Activated gamma-delta T cell treated with anti-CD3 and anti-CD28 coated beads, Interleukin-2, amount 50 U/mL, for 16 hours (primary cell): ENCODE measurements around the gene PARD3.

Source experiments
- DNase-seq: peaks from one replicate; pipeline ENCODE4 v3.0.0-alpha.2; 2020; ENCODE audit warnings: low read depth

PARD3 gene

DNA sequence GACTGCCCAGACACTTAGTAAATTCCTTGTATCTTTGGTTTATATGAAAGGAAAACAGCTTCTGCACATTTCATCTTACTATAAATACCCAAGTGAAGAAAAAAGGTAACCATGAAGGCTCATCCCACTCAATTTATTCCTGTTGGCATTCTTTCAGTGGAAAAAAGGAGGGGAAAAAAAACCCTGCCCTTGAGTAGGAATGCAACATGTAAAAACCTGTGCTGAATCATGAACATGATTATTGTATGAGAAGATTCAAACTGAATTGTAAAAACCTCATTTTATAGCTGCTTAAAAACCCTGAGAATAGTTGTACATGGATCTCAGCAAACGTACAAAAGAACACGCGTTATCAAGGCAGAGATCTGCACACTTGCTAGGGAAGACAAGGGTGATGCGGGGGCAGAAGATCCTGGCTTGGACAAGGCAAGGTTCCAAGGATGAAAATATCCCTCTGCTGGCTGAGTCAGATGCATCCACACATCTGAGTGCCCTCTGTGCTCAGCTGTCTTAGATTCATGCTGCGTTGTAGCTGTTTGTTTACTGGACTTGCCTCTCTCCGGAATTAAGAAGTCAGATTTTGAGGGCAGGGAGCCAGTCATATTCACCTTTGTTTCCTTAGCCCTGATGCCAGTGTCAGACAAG, 658.2 kb downstream of the PARD3 start:
- no peak for DNase-seq

GRCh38 chr10:34155812-34156211, 659.3 kb downstream of the PARD3 start:
- DNase-seq = no peak

DNA sequence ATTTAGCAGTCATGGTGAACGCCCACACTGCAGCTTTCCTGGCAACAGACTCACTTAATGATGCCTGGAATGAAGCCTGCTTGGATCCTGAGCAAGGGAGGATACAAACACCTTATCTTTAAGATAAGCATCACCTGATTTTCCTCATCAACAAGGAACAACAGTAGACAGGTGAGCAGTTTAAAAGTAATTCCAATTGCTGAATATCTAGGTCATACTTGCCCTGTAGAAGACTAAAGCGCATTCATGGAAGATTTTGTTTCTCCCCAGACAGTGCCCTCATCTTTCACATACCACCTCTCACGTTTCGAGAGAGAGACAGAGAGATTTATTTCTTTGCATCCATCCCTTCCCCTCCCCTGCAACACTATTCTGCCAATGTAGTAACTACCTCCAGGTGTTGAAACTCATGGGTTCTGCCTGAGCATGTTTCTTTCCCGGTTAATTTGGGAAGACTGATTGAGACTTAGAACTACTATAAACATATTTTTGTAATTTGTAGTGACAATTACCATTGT, 660.7 kb downstream of the PARD3 start:
- DNase-seq = no peak

GRCh38 chr10:34153663-34154382, 661.3 kb downstream of the PARD3 start:
- no peak for DNase-seq

DNA sequence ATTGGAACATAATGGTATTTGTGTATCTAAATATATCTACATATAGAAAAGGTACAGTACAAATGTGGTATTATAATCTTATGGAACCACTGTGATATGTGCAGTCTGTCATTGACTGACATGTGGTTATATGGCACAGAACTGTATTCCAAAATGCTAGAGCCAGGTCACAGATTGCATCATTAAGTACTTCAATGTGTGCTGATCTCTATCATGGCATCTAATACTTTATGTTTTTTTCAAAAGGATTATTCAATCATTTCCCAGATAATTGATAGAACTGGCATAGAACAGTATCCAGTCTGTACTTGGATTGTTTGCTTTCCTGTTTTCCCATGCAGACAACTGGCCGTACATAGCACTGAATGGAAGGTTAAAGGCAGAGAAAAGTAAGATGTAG, 662.7 kb downstream of the PARD3 start:
- no peak for DNase-seq

DNA sequence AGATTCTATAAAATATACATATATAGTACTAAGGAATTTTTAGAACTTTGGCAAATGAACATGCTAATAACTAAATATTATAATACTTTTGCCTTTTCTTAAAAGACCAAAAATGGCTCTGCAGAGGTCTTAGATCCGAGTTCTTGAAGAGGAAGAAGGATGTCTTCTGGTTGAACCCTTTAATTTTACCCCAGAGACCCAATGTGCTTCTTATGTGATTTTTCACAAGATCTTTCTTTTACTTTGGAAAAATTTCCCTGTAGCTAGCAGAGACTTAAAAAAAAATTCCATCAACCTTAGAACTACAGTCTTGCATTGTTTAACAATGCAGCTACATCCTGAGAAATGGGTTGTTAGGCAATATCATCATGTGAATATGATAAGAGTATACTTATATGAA, 663.2 kb downstream of the PARD3 start:
- no peak for DNase-seq

DNA sequence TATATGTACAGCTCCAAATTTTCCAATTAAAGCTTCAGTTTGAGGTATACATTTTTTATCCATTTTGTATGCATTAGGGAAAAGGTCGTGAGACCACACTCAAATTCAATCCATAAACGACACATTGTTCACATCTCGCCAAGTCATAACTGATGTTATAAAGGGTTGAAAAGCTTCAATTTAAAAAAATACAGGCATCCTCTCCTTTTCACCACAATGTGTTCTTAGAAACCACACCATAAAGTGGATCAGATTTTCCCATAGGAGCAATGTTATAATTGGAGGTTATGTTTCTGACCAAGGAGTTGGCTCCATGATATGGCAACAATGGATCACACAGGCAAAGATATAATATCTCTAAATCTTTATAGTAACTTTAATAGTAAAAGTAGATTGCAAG, 663.6 kb downstream of the PARD3 start:
- no peak for DNase-seq

DNA sequence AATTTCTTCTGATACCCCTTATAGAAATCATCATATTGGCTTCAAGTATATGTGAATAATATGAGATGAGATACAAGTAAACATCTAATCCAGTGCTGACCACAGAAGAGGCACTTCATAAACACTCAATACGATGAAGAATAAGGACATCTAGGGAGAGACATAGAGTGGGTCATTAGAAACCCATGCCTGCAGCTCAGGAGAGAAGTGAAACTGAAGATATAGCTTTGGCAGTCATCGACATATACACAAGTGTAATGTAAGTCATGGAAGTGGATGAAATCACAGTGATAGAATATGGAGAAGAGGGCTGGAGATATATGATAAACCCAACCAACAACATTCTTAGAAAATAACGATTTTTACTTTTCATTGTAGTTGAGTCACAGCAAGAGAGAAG, 665.0 kb downstream of the PARD3 start:
- no peak for DNase-seq

DNA sequence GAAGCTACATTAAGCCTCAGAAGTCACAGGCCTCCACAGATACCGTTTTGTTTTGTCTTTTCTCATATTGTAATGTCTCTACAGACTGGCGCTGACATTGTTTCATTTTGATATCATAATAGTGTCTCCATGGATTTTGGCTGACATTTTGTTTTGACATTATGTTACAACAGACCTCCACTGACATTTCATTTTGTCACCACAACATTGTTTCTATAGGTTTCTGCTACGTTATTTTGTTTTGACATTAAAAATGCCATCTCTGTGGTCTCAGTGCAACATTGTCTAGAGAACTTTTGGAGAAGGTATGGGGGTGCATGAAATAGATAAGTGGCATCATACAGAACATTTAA, 666.8 kb downstream of the PARD3 start:
- no peak for DNase-seq

DNA sequence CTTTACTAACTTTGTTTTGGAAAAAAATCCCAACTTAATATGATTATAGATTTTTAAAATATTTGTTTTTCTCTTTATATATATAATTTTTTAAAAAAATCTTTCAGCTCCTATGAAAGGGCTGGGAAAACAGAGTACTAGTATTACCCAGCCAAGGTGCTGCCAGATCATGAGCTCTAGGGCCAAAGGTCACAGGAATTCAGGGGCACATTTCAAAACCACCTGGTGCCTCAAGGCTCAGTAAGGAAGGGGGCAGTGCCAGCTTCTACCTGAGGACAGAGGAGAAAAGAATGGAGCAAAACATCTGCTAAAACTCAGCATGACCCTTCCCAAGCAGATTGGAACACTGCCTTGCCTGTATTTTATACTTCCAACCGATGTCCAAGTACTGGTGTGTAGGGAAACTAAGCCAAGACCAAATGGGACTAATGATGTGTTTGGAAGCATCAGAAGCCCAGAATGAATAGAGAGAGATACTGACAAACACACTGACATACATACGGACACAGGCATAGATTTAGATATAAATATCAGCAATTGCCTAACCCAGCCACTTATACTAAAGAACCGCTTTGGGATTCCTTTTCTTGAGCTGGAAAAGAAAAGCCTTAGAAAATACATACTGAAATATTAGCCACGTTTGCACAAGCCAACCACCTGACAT, 667.3 kb downstream of the PARD3 start:
- DNase-seq = no peak

DNA sequence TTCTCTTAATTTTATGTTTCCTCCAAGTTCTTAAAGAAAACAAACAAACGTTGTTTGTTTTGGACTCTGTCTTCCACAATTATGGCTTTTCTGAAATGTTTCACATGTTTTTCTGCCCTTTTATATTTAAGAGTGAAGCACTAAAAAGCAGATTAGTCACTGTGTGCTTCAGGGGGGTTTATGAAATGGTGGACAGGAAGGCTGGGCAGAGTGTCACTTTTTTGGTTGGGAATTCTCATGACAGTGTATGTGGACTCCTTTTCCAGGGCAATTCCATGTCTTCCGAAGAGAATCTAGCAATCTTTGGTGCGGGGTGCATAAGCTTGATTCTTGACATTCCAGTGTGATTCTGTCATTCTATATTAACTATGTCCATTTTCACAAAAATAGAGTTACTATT, 669.4 kb downstream of the PARD3 start:
- DNase-seq = no peak

DNA sequence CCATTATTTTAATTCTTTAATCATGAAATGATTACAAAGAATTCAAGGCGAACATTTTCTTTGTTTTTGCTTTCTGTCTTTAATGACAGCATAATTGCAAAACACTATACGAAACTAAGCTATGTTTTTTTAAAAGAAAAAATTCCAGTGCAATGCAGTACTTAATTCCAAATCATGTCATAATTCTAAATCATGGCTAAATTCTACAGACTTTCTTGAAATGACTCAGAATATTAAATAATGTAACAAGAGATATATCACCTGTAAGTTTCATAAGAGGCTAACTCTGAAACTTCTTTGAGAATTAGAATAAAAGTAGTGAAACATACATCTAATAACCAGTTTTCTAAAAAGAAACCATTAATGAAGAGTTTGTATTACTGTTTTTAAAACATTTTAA, 671.6 kb downstream of the PARD3 start:
- no peak for DNase-seq

DNA sequence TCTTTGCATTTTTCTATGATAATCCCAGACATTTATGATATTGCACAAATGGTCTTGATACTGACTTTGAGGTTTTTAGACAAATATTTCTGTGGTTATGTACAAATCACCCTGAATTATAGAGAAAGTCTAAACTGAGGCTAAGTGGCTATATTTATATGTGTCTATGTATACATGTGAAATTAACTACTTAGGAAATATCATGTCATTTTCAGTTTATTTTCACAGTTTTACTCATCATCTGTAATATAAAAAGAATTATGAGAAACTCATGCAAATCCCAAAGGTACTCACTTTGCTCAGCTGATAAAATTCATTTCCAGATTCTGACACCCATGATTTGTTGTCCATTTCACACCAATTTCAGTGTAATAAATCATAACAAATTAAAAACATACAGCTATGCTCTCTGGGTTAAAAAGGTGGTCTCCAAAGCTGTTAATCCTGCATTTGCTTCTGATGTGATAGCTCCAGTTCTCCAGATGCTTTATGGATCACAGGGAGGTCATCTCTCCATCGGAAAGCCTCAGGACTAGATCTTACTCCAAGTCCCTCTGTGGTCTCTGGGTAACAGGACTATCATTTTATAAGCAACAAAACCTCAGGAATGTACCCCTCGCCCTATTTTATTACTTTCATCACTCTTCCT, 673.9 kb downstream of the PARD3 start:
- DNase-seq = no peak

DNA sequence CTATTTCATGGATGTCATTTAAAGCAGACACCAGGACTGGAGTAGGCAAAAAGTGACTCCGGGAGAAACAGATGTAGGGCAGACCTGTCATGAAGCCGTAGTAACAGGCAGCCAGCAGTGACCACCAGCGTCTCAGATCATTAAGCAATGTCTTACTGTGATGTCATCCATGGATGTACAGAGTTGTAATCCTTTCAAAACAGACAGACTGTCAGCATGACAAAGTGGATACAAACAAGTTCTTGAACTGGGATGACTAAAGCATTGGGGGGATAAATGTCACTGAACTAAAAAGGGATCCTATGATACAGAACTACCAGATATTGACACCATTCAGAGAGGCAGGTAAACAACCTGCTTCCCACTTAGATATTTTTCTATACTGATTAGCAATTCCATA, 675.5 kb downstream of the PARD3 start:
- DNase-seq = no peak

DNA sequence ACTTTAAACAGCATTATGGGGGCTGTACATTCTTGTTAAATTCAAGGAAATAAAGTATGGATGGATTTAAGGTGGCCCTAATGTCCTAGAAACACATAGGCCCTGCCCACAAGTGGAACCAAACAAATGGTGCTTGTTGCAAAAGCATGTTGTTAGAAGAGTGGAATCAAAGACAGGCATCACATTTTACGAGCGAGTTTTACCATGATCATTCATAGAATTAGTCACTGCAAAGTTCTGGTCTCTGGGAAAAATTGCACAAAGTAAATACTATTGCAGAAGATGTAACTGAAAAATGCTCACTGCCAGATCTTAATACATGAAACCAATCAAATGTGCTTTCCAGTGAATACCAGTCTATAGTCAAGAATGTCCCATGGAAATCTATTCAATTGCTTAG, 677.1 kb downstream of the PARD3 start:
- no peak for DNase-seq

DNA sequence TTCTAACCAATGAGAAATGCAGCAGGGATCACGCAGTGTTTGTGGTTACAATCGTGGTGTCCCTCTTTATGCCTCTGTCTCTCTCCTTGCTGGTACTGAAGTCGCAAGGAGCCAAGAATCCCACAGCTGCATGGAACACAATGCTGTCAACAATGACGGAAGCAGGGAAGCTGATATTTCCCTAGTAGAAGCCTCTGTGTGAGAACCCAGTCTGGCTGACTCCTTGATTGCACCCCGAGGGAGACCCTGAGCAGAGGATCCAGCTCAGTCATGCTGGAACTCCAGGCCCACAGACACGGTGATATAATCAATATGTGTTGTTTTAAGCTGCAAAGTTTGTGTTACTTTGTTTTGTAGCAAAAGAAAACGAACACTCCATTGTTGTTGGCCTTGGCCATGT, 677.9 kb downstream of the PARD3 start:
- DNase-seq = no peak

DNA sequence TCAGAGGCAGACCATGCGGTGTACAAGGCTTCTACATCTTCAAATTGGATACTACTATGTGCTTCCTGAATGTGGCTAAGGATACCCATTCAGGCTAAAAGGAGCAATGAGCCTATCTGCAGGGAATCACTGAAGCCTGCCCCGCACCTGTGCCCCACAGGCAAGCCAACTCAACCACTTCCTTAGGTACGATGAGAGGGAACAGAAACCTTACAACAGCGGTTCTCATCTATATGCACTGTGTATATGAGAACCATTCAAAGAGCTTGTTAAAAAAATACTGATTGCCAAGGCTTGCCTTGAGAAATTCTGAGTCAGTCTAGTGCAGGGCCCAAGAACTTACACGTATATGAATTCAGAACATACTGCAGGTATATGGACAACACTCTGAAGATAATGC, 679.6 kb downstream of the PARD3 start:
- DNase-seq = no peak

DNA sequence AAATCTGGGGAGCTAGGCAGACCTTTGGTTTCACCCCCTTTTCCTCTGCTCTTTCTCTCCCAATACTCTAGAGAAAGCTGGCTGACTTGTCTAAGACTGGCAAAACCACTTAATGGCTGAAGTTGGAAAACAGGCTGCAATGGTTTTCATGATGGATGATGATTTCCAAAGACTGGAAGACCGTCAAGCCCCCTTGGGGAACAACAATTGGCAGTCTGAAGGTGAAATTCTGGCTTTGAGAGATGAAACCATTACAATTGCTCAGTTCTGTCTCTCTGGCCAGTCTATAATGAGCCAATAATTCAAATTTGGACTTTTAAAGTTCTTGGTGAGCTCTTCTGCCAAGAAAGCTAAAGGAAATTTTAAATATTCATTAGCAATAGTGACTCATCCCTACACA, 680.5 kb downstream of the PARD3 start:
- no peak for DNase-seq

GRCh38 chr10:34133406-34133805, 681.7 kb downstream of the PARD3 start:
- DNase-seq = no peak

GRCh38 chr10:34131152-34131551, 683.9 kb downstream of the PARD3 start:
- DNase-seq = no peak

GRCh38 chr10:34127676-34128075, 687.4 kb downstream of the PARD3 start:
- DNase-seq = no peak

GRCh38 chr10:34126371-34127151, 688.5 kb downstream of the PARD3 start:
- DNase-seq = no peak
